ENCODE data around the gene PTPN2. TPM values are rescaled to one million over a fixed set of nuclear protein-coding genes. Genes with fewer than 3 reads are reported as not detected.

The PTPN2 gene
- total and polyA plus RNA-seq, 12 donors, result 13.1 to 60.4 (median 31.2) TPM

DNA sequence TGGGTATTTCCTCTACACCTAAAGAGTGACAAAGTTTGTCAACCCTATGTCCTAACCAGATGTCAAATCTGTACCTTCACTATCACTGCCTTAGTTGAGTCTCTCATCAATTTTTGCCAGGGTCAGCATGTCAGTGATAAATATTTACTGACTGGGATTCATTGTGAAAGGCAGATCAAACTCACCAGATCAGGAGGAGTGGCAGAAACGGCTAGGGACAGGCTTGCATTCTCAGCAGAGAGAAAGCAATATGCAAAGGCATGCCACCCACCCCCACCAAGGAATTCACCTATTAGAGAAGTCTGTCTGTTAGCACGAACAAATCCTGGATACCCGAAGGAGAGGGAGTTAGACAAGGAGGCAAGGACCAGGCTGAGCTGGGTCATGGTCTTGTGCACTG, 62.6 kb downstream of the PTPN2 start:
- intact Hi-C loops (cut with DNase I), result no loop called here
- no peaks in the 10 kb centered on the region for H3K4me1 ChIP-seq (replicated peaks in 1 of 2)
- DNase-seq, result no peak
- no peaks in the 10 kb centered on the region for H3K9me3 ChIP-seq (replicated peaks in 1 of 3)
- WGBS, 4 donors, result 79 to 94% (median 86%) methylated on average over 3 of the region's 3 CpGs
- TF ChIP-seq POLR2A (IDR thresholded peaks at IDR 0.05), result no peak
- TF ChIP-seq, protein P1, sequence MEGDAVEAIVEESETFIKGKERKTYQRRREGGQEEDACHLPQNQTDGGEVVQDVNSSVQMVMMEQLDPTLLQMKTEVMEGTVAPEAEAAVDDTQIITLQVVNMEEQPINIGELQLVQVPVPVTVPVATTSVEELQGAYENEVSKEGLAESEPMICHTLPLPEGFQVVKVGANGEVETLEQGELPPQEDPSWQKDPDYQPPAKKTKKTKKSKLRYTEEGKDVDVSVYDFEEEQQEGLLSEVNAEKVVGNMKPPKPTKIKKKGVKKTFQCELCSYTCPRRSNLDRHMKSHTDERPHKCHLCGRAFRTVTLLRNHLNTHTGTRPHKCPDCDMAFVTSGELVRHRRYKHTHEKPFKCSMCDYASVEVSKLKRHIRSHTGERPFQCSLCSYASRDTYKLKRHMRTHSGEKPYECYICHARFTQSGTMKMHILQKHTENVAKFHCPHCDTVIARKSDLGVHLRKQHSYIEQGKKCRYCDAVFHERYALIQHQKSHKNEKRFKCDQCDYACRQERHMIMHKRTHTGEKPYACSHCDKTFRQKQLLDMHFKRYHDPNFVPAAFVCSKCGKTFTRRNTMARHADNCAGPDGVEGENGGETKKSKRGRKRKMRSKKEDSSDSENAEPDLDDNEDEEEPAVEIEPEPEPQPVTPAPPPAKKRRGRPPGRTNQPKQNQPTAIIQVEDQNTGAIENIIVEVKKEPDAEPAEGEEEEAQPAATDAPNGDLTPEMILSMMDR (IDR thresholded peaks at IDR 0.05), result no peak
- H3K4me3 ChIP-seq, result no peak overlapping the region
- no peak overlapping the region for H3K27ac ChIP-seq
- H3K27me3 ChIP-seq, result no peaks in the 10 kb centered on the region
- peaks cover 0 to 1% of the 10 kb centered on the region in 2 donors for H3K36me3 ChIP-seq (replicated peaks in 1 of 2)

DNA sequence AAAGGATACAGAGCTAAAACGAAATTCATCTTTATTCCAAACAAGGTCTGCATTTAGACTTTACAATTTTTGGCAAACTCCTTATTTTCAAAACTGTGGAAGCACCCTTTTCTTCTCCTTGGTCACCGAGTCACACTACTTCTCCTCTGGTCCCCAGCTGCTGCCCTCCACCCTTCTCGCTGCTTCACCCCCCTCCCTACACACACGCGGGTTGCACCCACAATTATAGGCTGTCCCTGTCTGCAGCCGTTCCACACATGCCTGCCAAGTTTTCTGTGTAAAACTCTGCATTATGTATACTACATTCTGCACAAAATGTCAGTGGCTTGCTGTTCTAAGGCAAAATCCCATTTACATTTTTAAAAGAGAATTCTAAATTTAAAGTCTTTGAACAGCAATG, 63.5 kb downstream of the PTPN2 start:
- intact Hi-C loops (cut with DNase I), result no loop called here
- Histone ChIP-seq H3K27ac (no peak overlapping the region), H3K27me3 (no peaks in the 10 kb centered on the region), H3K4me1 (replicated peaks in 1 of 2) (no peaks in the 10 kb centered on the region), H3K36me3 (replicated peaks in 1 of 2) (peaks cover 0 to 9% of the 10 kb centered on the region in 2 donors), H3K9me3 (replicated peaks in 1 of 3) (no peaks in the 10 kb centered on the region), H3K4me3 (no peak overlapping the region)
- no peak for TF ChIP-seq POLR2A (IDR thresholded peaks at IDR 0.05)
- TF ChIP-seq, protein P1 (IDR thresholded peaks at IDR 0.05), result no peak
- no peak for DNase-seq
- 70 to 82% (median 76%) methylated on average over 6 of the region's 6 CpGs for WGBS, 4 donors

DNA sequence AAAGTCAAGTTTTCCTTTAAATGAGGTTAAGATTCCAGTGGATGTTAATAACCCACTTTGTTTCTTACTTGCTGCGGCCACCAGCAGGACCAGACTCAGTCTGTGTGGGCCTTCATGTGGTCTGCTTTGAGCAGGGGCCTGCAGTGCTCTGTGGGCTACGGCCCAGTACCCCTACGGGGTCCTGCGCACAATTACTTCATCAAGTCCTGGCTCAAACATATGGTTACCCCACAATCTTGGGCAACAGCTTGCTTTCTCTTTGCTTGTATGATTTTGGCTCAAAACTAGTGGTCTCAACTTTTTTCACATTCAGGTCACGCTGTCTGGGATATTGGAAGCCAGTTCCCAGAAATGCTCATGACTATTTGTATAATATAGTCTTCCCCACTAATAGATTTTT, 64.2 kb downstream of the PTPN2 start:
- 80 to 98% (median 86%) methylated on average over 5 of the region's 5 CpGs for WGBS, 4 donors

DNA sequence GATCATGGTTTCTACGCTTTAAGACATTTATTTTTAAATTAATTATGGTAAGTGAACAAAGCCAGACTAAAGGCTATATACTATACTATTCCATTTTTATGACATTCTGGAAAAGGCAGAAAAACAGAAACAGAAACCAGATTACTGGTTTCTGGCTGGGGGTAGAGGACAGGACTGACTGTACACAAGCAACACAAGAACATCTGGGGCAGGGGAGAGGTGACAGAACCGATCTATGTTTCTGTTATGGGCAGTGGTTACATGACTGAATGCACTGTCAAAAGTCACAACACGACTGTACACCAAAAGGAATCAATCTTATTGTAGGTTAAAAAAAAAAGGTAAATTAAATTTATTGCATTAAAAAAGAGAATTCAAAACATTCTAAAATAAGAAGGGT, 64.7 kb downstream of the PTPN2 start:
- H3K27me3 ChIP-seq, result no peaks in the 10 kb centered on the region
- H3K36me3 ChIP-seq (replicated peaks in 1 of 2), result peaks cover 0 to 9% of the 10 kb centered on the region in 2 donors
- no peaks in the 10 kb centered on the region for H3K4me1 ChIP-seq (replicated peaks in 1 of 2)
- intact Hi-C loops (cut with DNase I), result no loop called here
- H3K9me3 ChIP-seq (replicated peaks in 1 of 3), result no peaks in the 10 kb centered on the region
- 71 to 80% (median 76%) methylated on average over 3 of the region's 3 CpGs for WGBS, 4 donors
- H3K27ac ChIP-seq, result no peak overlapping the region
- DNase-seq, result no peak
- H3K4me3 ChIP-seq, result no peak overlapping the region
- TF ChIP-seq POLR2A (IDR thresholded peaks at IDR 0.05), result no peak
- TF ChIP-seq, protein P1 (IDR thresholded peaks at IDR 0.05), result no peak

More for the DNA sequence above, 64.2 kb downstream of the PTPN2 start:
- no peak for DNase-seq
- H3K27ac ChIP-seq, result no peak overlapping the region
- H3K9me3 ChIP-seq (replicated peaks in 1 of 3), result no peaks in the 10 kb centered on the region
- H3K4me3 ChIP-seq, result no peak overlapping the region
- intact Hi-C loops (cut with DNase I), result no loop called here
- no peaks in the 10 kb centered on the region for H3K4me1 ChIP-seq (replicated peaks in 1 of 2)
- TF ChIP-seq POLR2A (IDR thresholded peaks at IDR 0.05), result no peak
- TF ChIP-seq, protein P1 (IDR thresholded peaks at IDR 0.05), result no peak
- H3K27me3 ChIP-seq, result no peaks in the 10 kb centered on the region
- peaks cover 0 to 9% of the 10 kb centered on the region in 2 donors for H3K36me3 ChIP-seq (replicated peaks in 1 of 2)
